ENCODE measurements around the gene AKAP12.

AKAP12 gene

GRCh38 chr6:151284548-151285017, 44.8 kb downstream of the AKAP12 start:
- no peak for DNase-seq

- DNase-seq: no peak
Measured at GRCh38 chr6:151285122-151285521, 45.4 kb downstream of the AKAP12 start.

GRCh38 chr6:151286214-151286613, 46.4 kb downstream of the AKAP12 start:
- DNase-seq: no peak

GRCh38 chr6:151288712-151289398, 49.1 kb downstream of the AKAP12 start:
- no peak for DNase-seq

DNA sequence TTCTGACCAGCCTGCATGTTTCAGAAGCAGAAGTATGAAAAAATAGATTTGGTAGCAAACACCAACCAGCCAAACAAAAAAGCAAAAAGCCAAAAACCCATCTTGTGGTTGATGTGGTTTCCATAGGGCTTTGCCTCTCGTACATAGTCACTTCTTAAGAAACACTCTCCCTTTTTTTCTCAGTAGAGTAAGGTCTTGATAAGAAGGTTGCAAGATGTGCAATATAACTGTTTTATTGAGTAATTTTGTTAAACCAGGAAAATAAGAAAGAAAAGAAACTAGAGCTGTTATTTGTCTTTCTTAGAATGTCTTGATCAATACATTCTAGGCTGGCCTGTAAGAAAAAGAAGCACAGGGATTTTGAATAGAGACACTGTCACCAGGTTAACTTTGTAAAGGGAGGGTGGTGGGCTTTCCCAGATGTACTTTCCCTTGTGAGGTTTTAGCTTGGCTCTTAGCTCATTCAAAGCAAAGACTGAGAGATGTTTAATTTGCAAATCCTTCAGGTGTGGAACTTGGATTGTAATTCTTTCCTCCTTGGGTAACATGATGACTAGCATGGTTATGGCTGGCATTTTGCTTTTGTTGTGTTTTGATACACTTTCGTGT, 49.7 kb downstream of the AKAP12 start:
- DNase-seq: no peak

DNA sequence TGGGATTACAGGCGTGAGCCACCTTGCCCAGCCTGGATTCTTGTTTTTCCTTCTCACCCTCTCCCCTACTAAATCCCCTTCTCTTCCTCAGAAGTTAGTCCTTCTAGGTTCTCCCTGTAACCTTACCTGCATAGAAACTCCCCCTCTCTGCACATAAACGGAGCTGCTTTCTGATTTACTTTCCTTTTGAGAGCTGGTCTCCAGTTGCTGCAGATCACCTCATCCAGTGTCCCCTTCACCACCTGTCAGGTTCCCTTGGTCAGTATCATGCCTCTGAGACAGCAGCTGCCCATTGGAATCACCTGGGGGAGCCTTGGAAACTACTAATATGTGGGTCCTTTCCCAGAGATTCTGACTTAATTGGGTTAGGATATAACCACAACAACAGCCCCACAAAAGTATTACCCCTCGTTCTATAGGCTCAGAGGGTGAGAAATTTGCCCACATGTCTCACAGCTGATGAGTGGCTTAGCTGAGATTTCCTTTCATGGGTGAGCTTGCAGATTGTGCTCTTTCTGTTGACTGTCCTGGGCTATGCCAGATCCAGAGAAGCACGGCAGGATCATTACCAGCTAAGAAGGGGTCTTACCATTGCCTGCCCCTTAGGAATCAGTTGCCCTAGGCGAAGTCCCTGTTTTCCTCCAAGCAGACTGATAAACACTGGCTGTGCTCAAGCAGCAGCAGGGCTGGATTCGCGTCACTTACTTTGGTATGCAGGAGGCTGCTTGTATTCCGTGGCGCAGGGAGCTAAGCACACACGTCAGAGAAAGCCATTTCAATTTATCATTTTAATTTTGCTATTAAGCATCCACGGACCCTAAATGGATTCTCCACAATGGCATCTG, 51.3 kb downstream of the AKAP12 start:
- no peak for DNase-seq

- no peak for DNase-seq
Measured at GRCh38 chr6:151291722-151292059, 51.9 kb downstream of the AKAP12 start.

DNA sequence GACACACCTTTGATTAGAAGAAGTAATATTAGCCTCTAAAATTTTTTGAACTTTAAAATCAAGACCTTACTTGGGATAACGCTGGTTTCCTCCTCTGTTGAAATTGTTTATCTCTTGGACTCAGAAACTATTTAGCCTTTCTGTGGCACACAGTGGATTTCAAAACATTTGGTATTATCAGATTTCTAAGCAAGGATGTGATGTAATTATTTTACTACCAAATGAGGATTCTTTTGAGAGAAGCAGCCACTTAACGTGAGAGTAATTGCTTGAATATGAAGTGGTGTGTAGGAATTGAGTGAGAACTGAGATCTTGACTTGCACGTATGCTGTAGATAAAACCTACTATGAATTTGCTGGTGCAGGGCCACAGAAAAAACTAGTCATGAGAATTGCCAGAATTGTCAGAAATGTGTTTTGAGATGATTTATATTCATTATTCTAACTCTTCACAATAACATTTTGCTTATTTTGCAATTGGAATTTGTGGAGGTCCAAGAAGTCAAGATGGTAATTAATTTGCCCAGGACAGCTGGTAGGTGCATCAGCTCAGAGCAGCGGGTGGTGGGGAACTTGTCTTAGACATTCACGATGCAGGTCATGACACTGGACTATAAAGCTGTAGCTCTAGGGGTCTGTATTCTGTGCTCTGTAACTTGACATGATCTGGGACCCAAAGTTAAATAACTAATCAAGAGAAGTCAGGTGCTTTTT, 53.4 kb downstream of the AKAP12 start:
- no peak for DNase-seq

- DNase-seq: no peak
Measured at GRCh38 chr6:151293688-151294016, 53.9 kb downstream of the AKAP12 start.

GRCh38 chr6:151294561-151295101, 54.9 kb downstream of the AKAP12 start:
- DNase-seq: no peak

GRCh38 chr6:151297886-151298285, 58.1 kb downstream of the AKAP12 start:
- no peak for DNase-seq

DNA sequence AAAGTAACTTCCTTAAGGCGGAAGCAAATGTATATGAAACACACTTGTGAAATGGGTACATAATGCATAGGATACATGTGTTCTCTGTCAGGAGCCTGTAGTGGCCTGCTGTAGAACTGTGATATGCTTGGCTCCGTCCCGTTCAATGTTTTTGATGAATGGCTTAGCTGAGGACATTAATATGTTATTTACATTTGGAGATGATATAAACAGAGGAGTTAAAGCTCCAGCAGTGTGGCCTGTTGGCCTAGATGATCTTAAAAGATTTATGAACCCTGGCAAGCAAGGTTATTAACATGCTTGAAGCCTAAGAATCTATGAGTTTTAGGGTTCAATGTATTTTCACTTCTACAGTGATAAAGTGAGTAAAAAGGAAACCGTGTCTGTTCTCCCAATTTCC, 59.2 kb downstream of the AKAP12 start:
- DNase-seq: no peak

DNA sequence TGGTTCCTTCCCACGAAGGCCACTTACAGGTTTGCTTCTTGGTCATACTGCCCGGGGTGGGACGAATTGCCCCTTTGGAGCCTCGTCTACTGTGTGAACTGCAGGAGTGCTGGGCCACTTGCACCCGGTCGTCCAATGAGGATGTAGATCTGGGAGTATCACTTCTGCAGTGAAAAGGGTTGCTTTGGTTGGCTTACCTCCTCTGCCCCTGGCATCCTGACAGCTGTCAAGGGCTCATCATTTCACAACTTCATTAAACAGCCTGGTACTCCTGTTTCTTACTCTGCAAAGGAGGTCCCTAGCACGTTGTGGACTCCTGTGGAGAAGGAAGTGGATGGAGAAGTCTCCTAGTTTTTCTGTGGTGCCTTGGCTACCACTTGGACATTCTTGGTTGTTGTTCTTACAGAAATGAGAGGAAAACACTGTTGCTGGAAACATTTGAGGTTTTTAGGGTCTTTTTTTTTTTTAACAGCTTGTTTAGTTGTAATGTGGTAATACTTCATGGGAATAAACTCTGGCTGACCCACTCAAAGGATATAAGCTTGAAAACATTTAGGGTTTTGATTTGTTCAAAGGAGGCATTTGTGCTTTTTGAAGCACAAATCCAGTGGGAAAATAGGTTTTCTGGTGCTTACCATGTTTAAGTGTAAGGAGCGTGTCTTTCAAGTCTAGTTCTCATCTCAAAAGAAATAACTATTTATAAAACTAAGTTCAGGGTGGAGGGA, 60.7 kb downstream of the AKAP12 start:
- no peak for DNase-seq

DNA sequence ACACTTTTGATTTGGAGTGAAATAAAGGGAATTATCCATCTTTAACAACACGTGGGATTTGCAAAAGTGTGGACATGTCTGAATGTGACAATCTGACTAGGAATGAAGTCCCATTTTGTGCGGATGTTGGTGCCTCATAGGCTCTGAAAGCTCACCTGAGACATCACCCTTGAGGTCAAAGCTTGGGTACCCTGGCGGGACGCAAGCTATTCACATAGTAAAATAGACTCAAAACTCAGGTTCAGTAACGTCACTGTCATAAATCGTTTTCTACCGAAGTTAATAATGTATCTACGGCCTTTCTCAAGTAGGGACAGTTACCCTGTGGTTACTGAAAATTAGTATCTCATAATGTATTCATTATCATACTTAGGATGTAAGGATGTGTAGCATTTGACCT, 61.8 kb downstream of the AKAP12 start:
- no peak for DNase-seq

- no peak for DNase-seq
Measured at GRCh38 chr6:151303231-151303630, 63.5 kb downstream of the AKAP12 start.

DNA sequence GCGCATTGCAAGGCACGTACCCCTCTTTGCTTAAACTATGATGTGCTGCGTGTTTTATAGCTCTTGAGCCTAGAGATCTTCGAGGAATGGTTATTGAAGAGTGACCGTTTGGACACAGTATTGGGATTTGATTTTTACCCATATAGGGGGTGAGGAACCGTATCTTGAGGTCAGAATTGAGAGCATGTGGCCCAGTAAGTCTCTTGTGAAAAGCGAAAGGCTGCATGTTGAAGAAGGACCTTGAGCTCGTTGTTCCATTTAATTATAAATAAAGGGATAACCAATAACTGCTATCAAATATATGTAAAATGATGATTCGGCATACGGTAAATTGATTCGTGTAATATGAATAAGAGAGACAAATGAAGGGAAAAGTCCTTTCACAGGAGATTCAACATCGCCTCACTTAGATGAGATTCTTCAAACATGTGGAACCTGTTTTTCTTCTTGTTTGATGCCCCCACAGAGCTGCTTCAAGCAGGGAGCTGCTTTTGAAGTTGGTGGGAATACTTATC, 66.6 kb downstream of the AKAP12 start:
- no peak for DNase-seq

GRCh38 chr6:151307501-151307900, 67.7 kb downstream of the AKAP12 start:
- DNase-seq: no peak

DNA sequence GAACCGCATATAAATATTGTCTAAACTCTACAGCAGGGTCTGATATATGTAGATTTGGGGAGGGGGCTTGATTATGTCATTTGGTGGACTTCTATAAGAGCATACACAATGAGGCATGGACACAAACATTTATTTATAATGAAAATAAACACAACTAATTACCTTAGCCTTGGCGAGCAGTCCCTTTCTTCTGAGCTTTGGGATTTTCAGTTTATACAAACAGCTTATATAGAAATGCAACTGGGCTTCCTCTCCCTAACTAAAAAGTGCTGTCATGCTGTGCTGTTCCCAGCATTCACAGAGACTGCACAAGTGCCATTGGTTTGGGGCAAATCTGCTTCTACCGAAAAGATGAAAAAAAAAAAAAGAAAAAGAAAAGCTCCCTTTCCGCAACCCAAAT, 69.9 kb downstream of the AKAP12 start:
- DNase-seq: no peak

- DNase-seq: no peak
Measured at GRCh38 chr6:151310279-151310678, 70.5 kb downstream of the AKAP12 start.

DNA sequence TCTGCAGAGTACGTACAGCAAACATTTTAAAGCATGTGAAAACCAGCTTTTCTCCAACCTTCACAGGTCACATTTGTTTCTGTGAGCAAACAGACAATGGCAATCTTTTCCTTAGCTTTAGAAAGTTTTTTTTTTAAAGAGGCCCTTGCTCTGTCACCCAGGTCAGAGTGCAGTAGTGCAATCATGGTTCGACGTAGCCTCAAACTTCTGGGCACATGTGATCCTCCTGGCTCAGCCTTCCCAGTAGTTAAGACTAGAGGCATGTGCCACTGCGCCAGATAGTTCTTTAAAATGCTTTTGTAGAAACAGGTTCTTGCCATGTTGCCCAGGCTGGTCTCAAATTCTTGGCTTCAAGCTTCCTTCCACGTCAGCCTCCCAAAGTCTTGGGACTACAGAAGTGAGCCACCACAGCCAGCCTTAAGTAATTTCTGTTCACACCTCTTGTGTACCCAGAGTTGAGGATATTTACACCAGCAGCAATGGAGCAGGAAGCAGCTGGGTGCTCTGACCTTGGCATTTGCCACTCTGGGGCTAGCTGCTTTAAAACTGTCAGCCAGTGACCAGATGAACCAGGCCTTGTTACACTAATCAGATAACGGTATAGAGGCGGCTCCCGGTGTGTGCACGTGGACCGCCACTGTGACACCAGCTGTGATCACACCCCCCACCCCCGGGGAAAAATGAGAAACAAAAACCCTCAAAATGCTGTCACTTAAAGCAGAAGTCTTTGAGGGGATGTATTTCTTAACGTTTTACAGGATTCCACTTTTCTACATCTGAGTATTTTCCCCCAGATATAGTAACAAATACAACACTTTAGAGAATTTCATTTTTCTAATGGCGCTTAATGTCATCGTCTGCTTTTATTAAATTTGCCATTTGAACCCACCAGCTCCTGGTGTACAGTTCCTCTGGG, 71.3 kb downstream of the AKAP12 start:
- DNase-seq: no peak

DNA sequence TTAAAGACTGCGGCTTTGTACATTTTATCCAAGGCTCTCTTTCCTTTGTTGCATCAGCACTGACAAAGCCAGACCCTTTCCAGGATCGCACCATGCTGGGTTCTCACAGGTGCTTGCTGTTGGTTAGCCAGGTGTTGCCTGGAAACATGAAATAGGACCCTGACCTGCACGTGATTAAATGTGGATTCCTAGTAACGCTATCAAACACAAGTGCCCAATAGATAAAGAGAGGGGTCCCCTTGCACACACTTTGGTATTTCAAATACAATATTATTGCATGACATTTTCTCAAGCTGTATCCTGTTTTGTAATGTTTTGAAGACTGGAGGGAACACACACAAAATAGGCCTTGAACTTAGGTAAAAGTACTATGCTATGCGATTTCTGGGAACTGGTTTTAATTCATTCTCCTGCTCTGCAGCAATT, 73.3 kb downstream of the AKAP12 start:
- DNase-seq: no peak

Data from hippocampal formation (tissue), 2 donors.